ENCODE results near the gene NOP10.

NOP10 gene

DNA sequence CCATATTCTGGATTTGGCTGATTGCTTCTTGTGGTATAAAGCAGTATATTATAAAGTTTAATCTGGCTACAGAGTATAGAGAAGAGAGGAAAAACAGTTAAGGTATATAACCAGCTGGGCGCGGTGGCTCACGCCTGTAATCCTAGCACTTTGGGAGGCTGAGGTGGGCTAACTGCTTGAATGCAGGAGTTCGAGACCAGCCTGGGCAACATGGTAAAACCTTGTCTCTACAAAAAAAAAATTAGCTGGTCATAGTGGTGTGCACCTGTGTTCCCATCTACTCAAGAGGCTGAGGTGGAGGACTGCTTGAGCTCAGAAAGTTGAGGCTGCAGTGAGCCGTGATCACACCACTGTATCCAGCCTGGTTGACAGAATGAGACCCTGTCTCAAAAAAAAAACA lies 12.7 kb downstream of the NOP10 start:
- DNase-seq (ENCODE audit: low read depth), result no peak

DNA sequence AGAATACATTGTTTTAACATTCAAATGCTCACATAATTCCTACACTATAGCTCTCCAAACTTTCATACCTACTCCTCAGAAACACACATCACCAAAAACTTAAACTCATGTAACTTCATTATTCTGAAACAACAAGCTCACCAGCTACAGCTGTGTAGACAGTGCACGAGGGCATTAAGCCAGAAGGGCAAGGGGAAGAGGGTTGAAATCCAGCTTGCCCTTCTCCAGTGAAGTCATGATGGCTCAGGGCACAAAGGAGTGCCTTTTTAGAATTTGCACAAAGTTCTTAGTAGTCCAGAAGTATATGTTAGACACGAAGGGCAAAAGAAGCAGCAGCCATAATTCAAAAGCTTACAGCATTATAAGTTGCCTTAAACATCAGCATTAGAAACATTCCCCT lies 13.9 kb downstream of the NOP10 start:
- DNase-seq (ENCODE audit: low read depth), result no peak

DNA sequence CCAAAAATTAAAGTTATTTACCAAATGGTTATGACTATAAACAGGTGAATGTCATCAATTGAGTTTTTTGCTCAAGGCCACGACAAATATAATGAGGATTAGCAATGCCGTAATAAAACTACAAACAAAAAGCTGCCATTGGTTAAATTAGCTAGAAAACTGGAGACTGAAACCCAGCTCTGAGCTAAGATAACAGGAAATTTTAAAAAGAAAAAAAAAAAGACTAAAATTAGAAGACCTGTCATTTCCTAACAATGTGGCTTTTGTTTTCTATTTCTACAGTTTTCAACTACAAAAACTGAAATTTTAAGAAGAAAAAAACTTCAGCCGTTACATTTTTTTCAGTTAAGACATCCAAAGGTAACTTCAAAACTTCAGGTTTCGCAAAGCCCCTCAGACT lies 15.0 kb downstream of the NOP10 start:
- DNase-seq (ENCODE audit: low read depth), result no peak

DNA sequence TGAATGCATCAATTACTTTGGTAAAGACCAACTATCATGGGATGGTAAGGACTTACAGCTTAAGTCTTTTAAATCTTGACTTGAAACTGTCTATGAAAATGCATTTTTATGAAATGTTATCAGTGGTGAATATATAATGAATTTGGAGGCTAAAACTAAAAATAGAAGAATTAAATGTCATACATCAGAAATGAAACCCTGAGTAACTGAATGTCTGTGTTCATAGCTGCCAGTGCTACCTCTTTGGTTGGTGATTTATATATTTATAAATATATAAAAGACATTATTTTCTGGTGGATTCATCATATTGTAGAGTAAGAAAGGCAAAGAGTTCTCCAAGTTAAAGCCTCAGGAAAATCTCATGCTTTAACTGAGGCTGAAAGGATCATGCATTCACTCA lies 17.6 kb downstream of the NOP10 start:
- DNase-seq (ENCODE audit: low read depth), result no peak

DNA sequence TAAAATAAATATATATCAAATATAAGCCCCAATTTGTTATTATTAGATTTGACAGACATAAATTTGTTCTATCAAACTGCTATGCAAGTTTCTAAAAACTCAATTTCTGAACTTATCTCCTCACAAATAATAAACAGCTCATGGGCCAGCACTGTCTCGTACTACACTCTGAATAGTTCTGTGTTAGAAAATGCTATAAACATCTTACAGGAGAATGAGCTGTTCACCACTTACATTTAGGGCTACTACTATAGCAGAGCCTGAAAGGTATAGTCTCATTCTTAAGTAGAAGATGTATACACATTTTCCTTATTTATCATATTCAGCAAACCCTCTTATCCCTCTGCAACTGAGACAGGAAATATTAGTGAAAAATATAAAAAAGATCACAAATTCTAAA lies 18.0 kb downstream of the NOP10 start:
- no peak for DNase-seq (ENCODE audit: low read depth)

DNA sequence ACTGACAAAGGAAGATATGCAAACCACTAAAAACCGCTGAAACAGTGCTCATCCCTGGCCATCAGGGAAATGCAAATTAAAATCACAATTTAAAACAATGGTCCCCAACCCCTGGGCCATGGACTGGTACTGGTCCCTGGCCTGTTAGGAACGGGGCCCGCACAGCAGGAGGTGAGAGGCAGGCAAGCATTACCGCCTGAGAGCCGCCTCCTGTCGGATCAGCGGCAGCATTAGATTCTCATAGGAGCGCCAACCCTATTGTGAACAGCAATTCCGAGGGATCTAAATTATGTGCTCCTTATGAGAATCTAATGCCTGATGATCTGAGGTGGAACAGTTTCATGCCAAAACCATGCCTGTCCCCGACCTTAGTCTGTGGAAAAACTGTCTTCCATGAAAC lies 19.7 kb downstream of the NOP10 start:
- no peak for DNase-seq (ENCODE audit: low read depth)

DNA sequence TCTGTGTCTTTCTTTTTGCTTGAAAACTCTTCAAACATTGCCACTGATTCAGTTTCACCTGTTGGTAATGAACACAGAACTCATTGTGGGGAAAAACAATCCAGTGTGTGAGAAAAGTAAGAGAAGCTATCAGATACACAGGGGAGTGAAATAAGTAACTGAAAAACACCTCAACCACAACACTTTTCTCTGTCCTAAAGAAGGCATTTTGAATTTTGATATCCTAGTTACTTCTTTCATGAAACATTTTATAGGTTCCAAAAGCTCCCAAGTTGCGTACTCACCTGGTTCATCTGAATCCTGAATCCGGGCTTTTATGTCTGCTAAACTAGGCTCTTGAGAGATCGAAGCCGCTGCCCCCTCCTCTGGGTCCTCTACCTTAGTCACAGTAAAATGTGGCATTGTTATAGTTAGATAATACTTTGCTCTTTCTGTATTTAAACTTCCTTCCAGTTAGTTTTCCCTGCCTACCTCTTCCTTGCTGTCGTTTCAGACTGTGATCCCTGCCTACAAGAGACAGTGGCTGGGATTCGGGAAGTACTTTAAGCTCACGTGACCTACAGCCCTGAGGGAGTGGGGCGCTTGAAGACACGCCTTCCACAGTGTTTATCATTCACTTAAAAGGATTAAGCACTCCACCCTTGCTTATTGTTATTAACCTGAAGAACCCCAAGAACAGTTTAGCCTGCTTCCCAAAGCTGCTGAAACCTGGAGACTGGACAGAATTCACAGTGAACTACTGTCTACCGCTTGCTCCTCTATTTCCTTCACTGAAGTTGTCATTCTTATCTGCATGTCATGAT lies 24.5 kb downstream of the NOP10 start:
- DNase-seq (ENCODE audit: low read depth), result peak; percentile 68

DNA sequence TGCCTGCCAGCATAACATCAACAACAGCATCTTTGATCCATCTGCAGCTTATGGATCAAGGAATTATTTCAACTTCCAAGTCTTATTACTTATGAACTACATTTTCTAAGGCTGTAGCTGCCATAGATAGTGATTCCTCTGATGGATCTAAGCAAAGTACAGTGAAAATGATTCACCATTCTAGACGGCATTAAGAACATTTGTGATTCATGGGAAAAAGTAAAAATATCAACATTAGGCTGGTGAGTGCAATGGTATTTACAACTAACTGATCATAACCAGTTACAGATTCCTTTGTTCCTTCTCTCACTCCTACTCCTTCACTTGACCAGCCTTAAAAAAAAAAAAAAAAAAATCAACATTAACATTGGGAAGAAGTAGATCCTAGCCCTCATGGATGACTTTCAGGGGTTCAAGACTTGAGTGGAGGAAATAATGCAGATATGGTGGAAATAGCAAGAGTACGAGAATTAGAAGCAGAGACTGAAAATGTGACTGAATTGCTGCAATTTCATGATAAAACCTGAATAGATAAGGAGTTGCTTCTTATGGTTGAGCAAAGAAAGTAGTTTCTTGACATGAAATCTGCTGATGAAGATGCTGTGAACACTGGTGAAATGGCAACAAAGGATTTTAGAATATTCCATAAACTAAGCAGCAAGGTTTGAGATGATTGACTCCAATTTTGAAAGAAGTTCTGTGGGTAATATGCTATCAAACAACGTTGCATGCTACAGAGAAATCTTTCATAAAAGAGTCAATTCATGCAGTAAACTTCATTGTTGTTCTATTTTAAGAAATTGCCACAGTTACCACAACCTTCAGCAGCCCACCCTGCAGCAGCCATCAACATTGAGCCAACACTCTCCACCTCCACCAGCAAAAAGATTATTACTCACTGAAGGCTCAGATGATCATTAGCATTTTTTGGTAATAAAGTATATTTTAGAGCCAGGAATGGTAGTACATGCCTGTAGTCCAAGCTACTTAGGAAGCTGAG lies 28.1 kb downstream of the NOP10 start:
- no peak for DNase-seq (ENCODE audit: low read depth)

DNA sequence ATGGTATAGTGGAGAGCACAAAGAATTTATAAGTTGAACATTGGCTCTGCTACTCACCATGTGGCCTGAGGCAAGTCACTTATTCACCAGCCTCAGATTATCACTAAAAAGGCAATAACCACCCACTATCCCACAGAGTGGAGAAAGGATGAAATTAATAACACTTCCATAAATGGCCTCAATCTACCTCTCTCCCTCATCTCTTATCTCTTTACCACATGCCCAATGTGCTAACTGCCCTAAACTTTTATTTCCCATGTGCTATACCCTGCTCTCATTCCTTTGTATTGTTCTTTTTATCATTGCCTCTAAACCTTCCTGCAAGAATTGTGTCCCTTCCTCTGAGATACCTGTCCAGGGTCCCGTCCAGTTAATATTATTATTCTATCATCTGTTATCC lies 31.4 kb downstream of the NOP10 start:
- no peak for DNase-seq (ENCODE audit: low read depth)

DNA sequence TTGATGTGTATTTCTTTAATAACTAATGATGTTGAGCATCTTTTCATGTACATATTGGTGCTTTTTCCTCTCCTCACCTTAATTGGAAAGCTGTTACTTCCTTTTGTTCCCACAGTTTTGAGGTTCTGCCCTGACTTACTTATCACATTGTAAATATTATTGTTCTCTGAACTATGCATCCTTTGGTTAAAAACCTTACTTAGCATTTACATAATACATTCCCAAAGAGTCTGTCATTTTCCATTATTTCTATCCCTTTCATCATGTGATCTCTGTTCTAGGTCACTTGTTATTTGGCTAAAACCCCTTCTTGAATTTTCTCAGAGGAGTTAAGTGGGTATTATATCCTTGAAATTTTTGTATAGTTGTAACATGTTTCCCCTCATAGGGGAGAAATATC lies 38.3 kb downstream of the NOP10 start:
- peak; percentile 29 for DNase-seq (ENCODE audit: low read depth)

DNA sequence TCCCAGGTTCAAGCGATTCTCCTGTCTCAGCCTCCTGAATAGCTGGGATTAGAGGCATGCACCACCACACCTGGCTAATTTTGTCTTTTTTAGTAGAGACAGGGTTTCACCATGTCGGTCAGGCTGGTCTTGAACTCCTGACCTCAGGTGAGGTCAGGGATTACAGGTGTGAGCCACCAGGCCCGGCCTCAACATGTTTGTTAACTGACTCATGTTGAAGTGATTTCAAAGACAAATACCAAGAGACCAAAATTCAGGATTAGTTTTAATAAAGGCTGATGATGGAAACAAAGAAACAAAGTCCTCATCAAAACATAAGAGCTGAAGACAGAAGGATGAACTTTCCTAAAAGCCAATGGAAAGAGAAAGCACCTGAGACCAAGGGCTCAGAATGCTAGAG lies 41.9 kb downstream of the NOP10 start:
- DNase-seq (ENCODE audit: low read depth), result no peak

DNA sequence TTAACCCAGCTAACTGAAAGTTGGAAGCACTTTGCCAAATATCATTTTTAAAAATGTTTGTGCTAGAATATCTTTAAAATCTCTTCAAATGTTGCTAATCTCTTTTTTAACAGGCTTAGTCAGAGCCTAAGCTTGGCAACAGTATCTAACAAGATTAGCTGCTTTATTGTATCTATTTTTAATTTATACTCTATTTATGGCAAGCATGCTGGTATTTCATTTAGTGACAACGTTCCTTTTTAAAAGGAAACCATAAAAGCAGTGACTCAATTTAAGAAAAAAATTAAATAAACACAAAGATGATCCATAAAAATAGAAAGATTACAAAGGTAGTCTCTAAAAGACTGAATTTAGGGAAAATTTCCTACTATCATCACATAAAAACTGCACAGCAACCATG lies 45.9 kb downstream of the NOP10 start:
- no peak for DNase-seq (ENCODE audit: low read depth)

DNA sequence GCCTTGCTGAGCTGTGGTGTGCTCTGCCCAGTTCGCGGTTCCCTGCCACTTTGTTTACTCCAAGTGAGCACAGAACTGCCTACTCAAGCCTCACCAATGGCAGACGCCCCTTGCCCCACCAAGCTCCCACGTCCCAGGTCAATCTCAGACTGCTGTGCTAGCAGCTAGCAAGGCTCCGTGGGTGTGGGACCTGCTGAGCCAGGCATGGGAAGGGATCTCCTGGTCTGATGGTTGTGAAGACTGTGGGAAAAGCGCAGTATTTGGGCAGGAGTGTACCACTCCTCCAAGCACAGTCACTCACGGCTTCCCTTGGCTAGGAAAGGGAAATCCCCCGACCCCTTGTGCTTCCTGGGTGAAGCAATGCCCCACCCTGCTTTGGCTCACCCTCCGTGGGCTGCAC lies 50.3 kb downstream of the NOP10 start:
- no peak for DNase-seq (ENCODE audit: low read depth)

Measured in fibroblast of gingiva (primary cell).